H1 (cell line): Measurements from ENCODE around the gene CPTP. TPM values are rescaled to one million over a fixed set of nuclear protein-coding genes. Genes with fewer than 3 reads are reported as not detected.

Experiments used
- CTCF ChIA-PET: fragments of 300-600 bp; sonication (Branson Sonifier 250); formaldehyde crosslinking; loops from one replicate; lab custom pipeline; 2021; ENCODE audit not compliant: partially characterized antibody; lab: Charles Lee
- POLR2A ChIA-PET: fragments of 300-600 bp; sonication (Branson Sonifier 250); formaldehyde crosslinking; loops from one replicate; lab custom pipeline; 2021; ENCODE audit warnings: inconsistent platforms; ENCODE audit not compliant: partially characterized antibody; lab: Charles Lee
- DNase-seq, 2 experiments: peaks; one replicate each; pipeline versions ENCODE4 v3.0.0 to v3.0.0-alpha.2; 2010 to 2022; ENCODE audit warnings: low spot score in 2 of 2, low read depth in 1 of 2, mixed read lengths in 1 of 2
- FAIRE-seq: peaks from 2 replicates; lab custom pipeline; 2011; peaks lifted over from hg19 to GRCh38; lab: Jason Lieb, UNC
- H2AFZ ChIP-seq: 2 replicates; pipeline ENCODE4 v1.8.1; 2012; ENCODE audit warnings: low read length, inconsistent platforms
- H2AK5ac ChIP-seq: 2 replicates; pipeline ENCODE4 v1.6.1; 2013; ENCODE audit warnings: low read depth, low read length
- H2BK120ac ChIP-seq: replicated peaks from 2 replicates; pipeline ENCODE3; 2013; ENCODE audit warnings: low read depth, low read length, inconsistent platforms
- H2BK12ac ChIP-seq: 2 replicates; pipeline ENCODE4 v1.6.1; 2013; ENCODE audit warnings: low read depth, low read length
- H2BK15ac ChIP-seq: 2 replicates; pipeline ENCODE4 v1.6.1; 2013; ENCODE audit warnings: low read length
- H2BK20ac ChIP-seq: 2 replicates; pipeline ENCODE4 v1.6.1; 2013; ENCODE audit warnings: low read length
- H2BK5ac ChIP-seq: 2 replicates; pipeline ENCODE4 v1.6.1; 2013; ENCODE audit warnings: low read depth, low read length
- H3K14ac ChIP-seq: 2 replicates; pipeline ENCODE4 v1.6.1; 2013; ENCODE audit warnings: inconsistent platforms; ENCODE audit not compliant: insufficient read length
- H3K18ac ChIP-seq: 2 replicates; pipeline ENCODE4 v1.6.1; 2013; ENCODE audit warnings: low read length; ENCODE audit errors: extremely low read depth
- H3K23ac ChIP-seq: 2 replicates; pipeline ENCODE4 v1.6.1; 2013; ENCODE audit warnings: inconsistent platforms; ENCODE audit not compliant: insufficient read length
- H3K23me2 ChIP-seq: 2 replicates; pipeline ENCODE4 v1.6.1; 2013; ENCODE audit warnings: low read depth, low read length
- H3K27ac ChIP-seq: 2 replicates; pipeline ENCODE4 v1.6.1; 2011; ENCODE audit warnings: low read depth, low read length, inconsistent platforms
- H3K27me3 ChIP-seq, 4 experiments: replicated peaks in 1 of 4; 1 replicate in 1 of 4; 2 replicates in 3 of 4; pipeline versions ENCODE4 v1.6.1 to v1.8.1; 2011 to 2013; ENCODE audit warnings: low read length in 3 of 4, mild to moderate bottlenecking in 3 of 4, inconsistent platforms in 2 of 4, mixed read lengths in 2 of 4, moderate library complexity in 1 of 4; ENCODE audit not compliant: control insufficient read depth in 3 of 4, insufficient read depth in 3 of 4; ENCODE audit errors: extremely low read depth in 1 of 4
- H3K36me3 ChIP-seq, 4 experiments: 2 replicates each; pipeline versions ENCODE4 v1.6.1 to v1.8.1; 2011 to 2013; ENCODE audit warnings: mild to moderate bottlenecking in 4 of 4, low read length in 3 of 4, moderate library complexity in 2 of 4, control low read depth in 1 of 4, inconsistent platforms in 1 of 4; ENCODE audit not compliant: insufficient read depth in 4 of 4, control insufficient read depth in 2 of 4
- H3K4ac ChIP-seq: replicated peaks from 2 replicates; pipeline ENCODE3; 2013; ENCODE audit warnings: low read length, low read depth, mixed read lengths, inconsistent platforms; ENCODE audit not compliant: insufficient read length
- H3K4me1 ChIP-seq, 4 experiments: replicated peaks in 1 of 4; 1 replicate in 1 of 4; 2 replicates in 3 of 4; pipeline versions ENCODE4 v1.6.1 to v1.8.1; 2011 to 2013; ENCODE audit warnings: low read length in 3 of 4, inconsistent platforms in 2 of 4, mixed read lengths in 1 of 4; ENCODE audit not compliant: insufficient read depth in 4 of 4, control insufficient read depth in 3 of 4
- H3K4me2 ChIP-seq, 2 experiments: 2 replicates each; pipeline versions ENCODE4 v1.6.1 to v1.8.1; 2011 to 2013; ENCODE audit warnings: low read depth in 2 of 2, low read length in 2 of 2, control low read depth in 1 of 2, inconsistent platforms in 1 of 2, mild to moderate bottlenecking in 1 of 2; ENCODE audit not compliant: insufficient read depth in 1 of 2
- H3K4me3 ChIP-seq, 4 experiments: fragments of 200-600, 300-600 bp in 1 of 4; sonication (generic), shearing (Covaris generic), sonication (Bioruptor Twin) in 1 of 4; 2 replicates each; pipeline versions ENCODE4 v1.5.1 to v1.8.1; 2011 to 2016; ENCODE audit warnings: low read length in 4 of 4, low read depth in 3 of 4, control low read depth in 2 of 4, inconsistent platforms in 2 of 4, mild to moderate bottlenecking in 2 of 4, mixed read lengths in 1 of 4, moderate library complexity in 1 of 4; ENCODE audit not compliant: insufficient read depth in 2 of 4; ENCODE audit errors: extremely low read depth in 1 of 4
- H3K56ac ChIP-seq: replicated peaks from 2 replicates; pipeline ENCODE3; 2013; ENCODE audit warnings: low read depth, mild to moderate bottlenecking, mixed read lengths, low read length, inconsistent platforms; ENCODE audit not compliant: insufficient read length
- H3K79me1 ChIP-seq: 2 replicates; pipeline ENCODE4 v1.6.1; 2013; ENCODE audit warnings: low read depth, low read length, control low read depth
- H3K79me2 ChIP-seq, 2 experiments: 2 replicates each; pipeline versions ENCODE4 v1.6.1 to v1.8.1; 2012 to 2013; ENCODE audit warnings: low read length in 2 of 2, mild to moderate bottlenecking in 2 of 2, inconsistent platforms in 1 of 2; ENCODE audit not compliant: insufficient read depth in 2 of 2, control insufficient read depth in 1 of 2
- H3K9ac ChIP-seq, 4 experiments: replicated peaks in 1 of 4; 1 replicate in 1 of 4; 2 replicates in 3 of 4; pipeline versions ENCODE4 v1.6.1 to v1.8.1; 2011 to 2013; ENCODE audit warnings: low read depth in 3 of 4, low read length in 3 of 4, control low read depth in 2 of 4, mild to moderate bottlenecking in 2 of 4, moderate library complexity in 2 of 4, inconsistent platforms in 1 of 4; ENCODE audit errors: extremely low read depth in 1 of 4
- H3K9me3 ChIP-seq, 2 experiments: 2 replicates each; pipeline versions ENCODE4 v1.6.1 to v1.8.1; 2012 to 2013; ENCODE audit warnings: mild to moderate bottlenecking in 2 of 2, moderate library complexity in 2 of 2, control low read depth in 1 of 2, inconsistent platforms in 1 of 2, low read depth in 1 of 2, low read length in 1 of 2, mixed read lengths in 1 of 2; ENCODE audit not compliant: insufficient read depth in 2 of 2
- H4K20me1 ChIP-seq, 2 experiments: replicated peaks in 1 of 2; 2 replicates each; pipeline versions ENCODE3 to v1.8.1; 2011 to 2013; ENCODE audit warnings: inconsistent platforms in 2 of 2, low read length in 2 of 2, mild to moderate bottlenecking in 1 of 2; ENCODE audit not compliant: insufficient read depth in 2 of 2, control insufficient read depth in 1 of 2
- H4K5ac ChIP-seq: 2 replicates; pipeline ENCODE4 v1.6.1; 2013; ENCODE audit warnings: low read length, low read depth, mixed read lengths, inconsistent platforms; ENCODE audit not compliant: insufficient read length
- H4K8ac ChIP-seq: 2 replicates; pipeline ENCODE4 v1.8.0; 2013; ENCODE audit warnings: mild to moderate bottlenecking, moderate library complexity, low read length, inconsistent platforms; ENCODE audit not compliant: insufficient read depth; ENCODE audit errors: extremely low read depth
- H4K91ac ChIP-seq: replicated peaks from 2 replicates; pipeline ENCODE3; 2013; ENCODE audit warnings: low read length, mixed read lengths, inconsistent platforms; ENCODE audit not compliant: insufficient read length
- CREB1 ChIP-seq: IDR thresholded peaks from 2 replicates; pipeline ENCODE4 v1.6.1; 2012; ENCODE audit warnings: inconsistent platforms
- KDM5A ChIP-seq: fragments of 200-600 bp; IDR thresholded peaks from 2 replicates; pipeline ENCODE4 v1.7.1; 2012; ENCODE audit warnings: mild to moderate bottlenecking, low read length, inconsistent platforms, mixed read lengths
- RBBP5 ChIP-seq: IDR thresholded peaks from 2 replicates; pipeline ENCODE4 v1.7.1; 2012; ENCODE audit warnings: low read depth, mild to moderate bottlenecking, inconsistent platforms, low read length, moderate library complexity, borderline replicate concordance
- WGBS, 2 experiments: shearing (Covaris generic) in 1 of 2; methylation state at CpG; one replicate each; pipeline versions ENCODE4 v1.1.6 to v1.1.7; 2013 to 2015; ENCODE audit warnings: low lambda C conversion rate in 2 of 2, mixed read lengths in 2 of 2, inconsistent platforms in 1 of 2, low coverage in 1 of 2, missing lambda C conversion rate in 1 of 2; ENCODE audit not compliant: insufficient replicate concordance in 2 of 2, insufficient coverage in 1 of 2, insufficient read length in 1 of 2; ENCODE audit errors: extremely low coverage in 1 of 2, missing lambda C conversion rate in 1 of 2; 5-methylcytosine and 5-hydroxymethylcytosine counted together
- polyA plus RNA-seq, 7 experiments: library from polyadenylated mRNA; depleted of rRNA in 3 of 7; stranded (reverse) in 5 of 7; unstranded in 2 of 7; fragments of >200 nt in 5 of 7; fragments of 200-250 nt in 2 of 7; gene quantifications; 1 replicate in 5 of 7; 2 replicates in 1 of 7; 4 replicates in 1 of 7; pipeline versions ENCODE4 v1.2.1 to v1.2.3, GENCODE V29; 2011 to 2013; ENCODE audit warnings: missing spikeins in 2 of 7, mixed read lengths in 2 of 7
- total RNA-seq: library from RNA; stranded (reverse); fragmentation: NEBNext Ultra II Directional; extraction: Animal tissue kit (Norgen Biotek cat#: 25700); gene quantifications from 2 replicates; pipeline ENCODE4 v1.2.1, GENCODE V29; 2021

The CPTP gene
- total and polyA plus RNA-seq, 2 of the 8 experiments (the other 6 are each of a cell fraction or from before 2014, with no cell fraction given) = 8.1 to 10.6 TPM

GRCh38 chr1:1275836-1276235, 48.8 kb upstream of the CPTP start:
- H3K79me1 ChIP-seq = peaks cover 12% of the 10 kb centered on the region
- DNase-seq (no peak), FAIRE-seq (no peak)
- no peaks in the 10 kb centered on the region for H3K36me3 ChIP-seq
- POLR2A ChIA-PET = interaction anchor here (3.0 kb wide), 1 partner anchor 10 kb away, joined by 12 read pairs; no protein-coding TSS in a partner anchor
- WGBS, 2 experiments = 92% methylated on average over 9 of the region's 9 CpGs; no CpG with 5 or more reads in 1 of the 2 experiments
- peaks cover 0 to 17% (median 8%) of the 10 kb centered on the region in 4 experiments; a peak in 5 of 7 replicates for H3K4me1 ChIP-seq
- H4K91ac ChIP-seq = no peak overlapping the region
- H3K4ac ChIP-seq = no peak overlapping the region
- no peak overlapping the region for H3K56ac ChIP-seq
- H2AK5ac ChIP-seq = no peak overlapping the region
- no peak overlapping the region for H3K4me2 ChIP-seq
- H2BK5ac ChIP-seq = no peak overlapping the region
- peaks cover 11% of the 10 kb centered on the region; the same call in 1 of the 2 replicates for H3K23me2 ChIP-seq
- H4K5ac ChIP-seq = no peak overlapping the region
- no peak overlapping the region for H2BK20ac ChIP-seq
- no peaks in the 10 kb centered on the region for H3K9me3 ChIP-seq
- H2AFZ ChIP-seq = no peak overlapping the region
- H3K27ac ChIP-seq = no peak overlapping the region
- H3K23ac ChIP-seq = no peak overlapping the region
- no peak overlapping the region for H2BK15ac ChIP-seq
- H3K9ac ChIP-seq = no peak overlapping the region
- peaks cover 12 to 17% of the 10 kb centered on the region in 2 experiments for H4K20me1 ChIP-seq
- CTCF ChIA-PET = interaction anchor here (0.9 to 1.7 kb wide), 3 partner anchors 9 to 12 kb away, joined by 3 to 6 read pairs (median 4); no protein-coding TSS in a partner anchor
- H2BK12ac ChIP-seq = no peak overlapping the region
- H3K4me3 ChIP-seq = no peak overlapping the region
- H2BK120ac ChIP-seq = no peak overlapping the region
- no peak overlapping the region for H4K8ac ChIP-seq
- peaks cover 11 to 27% of the 10 kb centered on the region in 2 experiments; a peak in 3 of 4 replicates for H3K79me2 ChIP-seq
- no peak overlapping the region for H3K14ac ChIP-seq
- no peak overlapping the region for H3K18ac ChIP-seq
- H3K27me3 ChIP-seq = no peaks in the 10 kb centered on the region; a peak in 1 of 7 replicates
- TF ChIP-seq CREB1 (no peak), RBBP5 (no peak), KDM5A (no peak)
